22Rv1 (cell line): ENCODE measurements around the gene EFNB2.

Experiments used
- ZFX ChIP-seq: fragments of 450-650 bp; IDR thresholded peaks from 2 replicates; pipeline ENCODE4 v1.6.1; 2017; ENCODE audit warnings: antibody characterized with exemption, borderline replicate concordance
- TF ChIP-seq, protein P1 (sequence below): fragments of 450-650 bp; IDR thresholded peaks from 2 replicates; pipeline ENCODE4 v1.5.1; 2017; ENCODE audit warnings: mild to moderate bottlenecking

DNA sequence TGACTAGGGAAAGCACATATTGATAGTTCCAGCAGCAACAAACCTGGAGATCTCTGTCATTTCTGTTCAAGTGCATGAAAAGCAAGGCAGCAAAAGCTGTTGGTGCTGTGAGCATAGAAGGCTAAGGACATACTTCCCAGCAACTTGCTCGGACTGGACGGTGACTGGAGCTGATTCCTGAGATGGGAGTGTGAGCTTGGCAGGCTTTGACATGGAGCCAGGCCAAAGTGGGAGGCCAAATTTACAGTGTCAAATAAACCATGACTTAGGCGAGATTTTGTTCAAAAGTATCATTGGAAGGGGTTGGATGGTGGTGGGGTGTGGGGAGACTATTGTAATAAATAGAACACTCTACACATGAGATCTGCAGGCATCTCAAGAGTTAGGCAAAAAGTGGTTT lies 38.4 kb upstream of the EFNB2 start:
- TF ChIP-seq, protein P1, sequence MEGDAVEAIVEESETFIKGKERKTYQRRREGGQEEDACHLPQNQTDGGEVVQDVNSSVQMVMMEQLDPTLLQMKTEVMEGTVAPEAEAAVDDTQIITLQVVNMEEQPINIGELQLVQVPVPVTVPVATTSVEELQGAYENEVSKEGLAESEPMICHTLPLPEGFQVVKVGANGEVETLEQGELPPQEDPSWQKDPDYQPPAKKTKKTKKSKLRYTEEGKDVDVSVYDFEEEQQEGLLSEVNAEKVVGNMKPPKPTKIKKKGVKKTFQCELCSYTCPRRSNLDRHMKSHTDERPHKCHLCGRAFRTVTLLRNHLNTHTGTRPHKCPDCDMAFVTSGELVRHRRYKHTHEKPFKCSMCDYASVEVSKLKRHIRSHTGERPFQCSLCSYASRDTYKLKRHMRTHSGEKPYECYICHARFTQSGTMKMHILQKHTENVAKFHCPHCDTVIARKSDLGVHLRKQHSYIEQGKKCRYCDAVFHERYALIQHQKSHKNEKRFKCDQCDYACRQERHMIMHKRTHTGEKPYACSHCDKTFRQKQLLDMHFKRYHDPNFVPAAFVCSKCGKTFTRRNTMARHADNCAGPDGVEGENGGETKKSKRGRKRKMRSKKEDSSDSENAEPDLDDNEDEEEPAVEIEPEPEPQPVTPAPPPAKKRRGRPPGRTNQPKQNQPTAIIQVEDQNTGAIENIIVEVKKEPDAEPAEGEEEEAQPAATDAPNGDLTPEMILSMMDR = no peak
- TF ChIP-seq ZFX = no peak
